Subcutaneous abdominal adipose tissue (tissue), 5 donors: Measurements from ENCODE around the gene C22orf39.

Experiments
- H3K27ac ChIP-seq: one replicate; pipeline ENCODE4 v1.7.0; 2013; ENCODE audit warnings: low read depth, mild to moderate bottlenecking, inconsistent platforms, low read length, moderate library complexity
- H3K27me3 ChIP-seq, 5 donors: one replicate each; pipeline ENCODE4 v1.7.0; 2013; ENCODE audit warnings: low read length in 5 of 5, inconsistent platforms in 1 of 5; ENCODE audit not compliant: control insufficient read depth in 5 of 5, insufficient read depth in 4 of 5
- H3K36me3 ChIP-seq, 5 donors: one replicate each; pipeline ENCODE4 v1.7.0; 2013; ENCODE audit warnings: low read length in 5 of 5; ENCODE audit not compliant: control insufficient read depth in 5 of 5, insufficient read depth in 5 of 5
- H3K4me1 ChIP-seq, 5 donors: one replicate each; pipeline ENCODE4 v1.7.0; 2013; ENCODE audit warnings: low read length in 5 of 5, mild to moderate bottlenecking in 3 of 5, moderate library complexity in 1 of 5; ENCODE audit not compliant: control insufficient read depth in 5 of 5, insufficient read depth in 5 of 5
- H3K4me3 ChIP-seq, 5 donors: one replicate each; pipeline ENCODE4 v1.7.0; 2013; ENCODE audit warnings: low read length in 5 of 5, low read depth in 1 of 5
- H3K9ac ChIP-seq, 5 donors: one replicate each; pipeline ENCODE4 v1.7.0; 2013; ENCODE audit warnings: low read length in 5 of 5, mild to moderate bottlenecking in 4 of 5, moderate library complexity in 3 of 5
- H3K9me3 ChIP-seq, 5 donors: one replicate each; pipeline ENCODE4 v1.7.0; 2013; ENCODE audit warnings: low read length in 5 of 5; ENCODE audit not compliant: control insufficient read depth in 5 of 5
- donor health status: healthy.
- donor health status: healthy.
- donor health status: healthy.
- donor health status: healthy.
- donor health status: healthy.

C22orf39 gene

GRCh38 chr22:19406281-19406811 is 41.2 kb downstream of the C22orf39 start:
- peaks cover 0 to 8% (median 6%) of the 10 kb centered on the region in 5 donors for H3K4me1 ChIP-seq
- H3K9ac ChIP-seq: no peak overlapping the region
- H3K36me3 ChIP-seq: peaks cover 11 to 63% (median 49%) of the 10 kb centered on the region in 5 donors
- H3K4me3 ChIP-seq: no peak overlapping the region
- no peak overlapping the region for H3K27ac ChIP-seq
- no peaks in the 10 kb centered on the region for H3K9me3 ChIP-seq
- H3K27me3 ChIP-seq: no peaks in the 10 kb centered on the region

DNA sequence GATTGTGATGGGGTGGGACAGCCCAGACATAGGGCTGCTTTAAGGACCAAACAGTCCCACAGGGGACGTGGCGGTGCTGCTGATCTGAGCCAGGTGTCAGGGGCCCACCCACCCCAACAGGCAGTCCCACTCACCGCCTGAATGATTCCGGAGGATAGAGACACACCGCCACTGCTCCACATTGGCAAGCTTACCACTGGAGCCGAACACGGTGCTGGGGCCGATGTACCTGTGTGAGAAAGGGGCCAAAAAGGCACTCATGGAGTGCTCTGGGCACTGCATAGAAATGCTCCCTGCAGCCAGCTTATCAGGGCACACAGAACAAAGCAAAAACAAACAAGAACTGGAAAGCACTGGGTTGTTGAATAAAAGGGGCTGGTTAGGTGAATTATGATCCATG is 41.9 kb downstream of the C22orf39 start:
- Histone ChIP-seq H3K9me3 (no peaks in the 10 kb centered on the region), H3K4me3 (no peak overlapping the region), H3K36me3 (peaks cover 11 to 69% (median 54%) of the 10 kb centered on the region in 5 donors), H3K27ac (no peak overlapping the region), H3K27me3 (no peaks in the 10 kb centered on the region), H3K9ac (no peak overlapping the region), H3K4me1 (peaks cover 0 to under 1% (median 0%) of the 10 kb centered on the region in 5 donors)

GRCh38 chr22:19405133-19405532 is 42.4 kb downstream of the C22orf39 start:
- Histone ChIP-seq H3K27ac (no peak overlapping the region), H3K4me3 (no peak overlapping the region), H3K36me3 (peaks cover 11 to 73% (median 56%) of the 10 kb centered on the region in 5 donors), H3K9ac (no peak overlapping the region), H3K4me1 (no peaks in the 10 kb centered on the region), H3K9me3 (no peaks in the 10 kb centered on the region), H3K27me3 (no peaks in the 10 kb centered on the region)

DNA sequence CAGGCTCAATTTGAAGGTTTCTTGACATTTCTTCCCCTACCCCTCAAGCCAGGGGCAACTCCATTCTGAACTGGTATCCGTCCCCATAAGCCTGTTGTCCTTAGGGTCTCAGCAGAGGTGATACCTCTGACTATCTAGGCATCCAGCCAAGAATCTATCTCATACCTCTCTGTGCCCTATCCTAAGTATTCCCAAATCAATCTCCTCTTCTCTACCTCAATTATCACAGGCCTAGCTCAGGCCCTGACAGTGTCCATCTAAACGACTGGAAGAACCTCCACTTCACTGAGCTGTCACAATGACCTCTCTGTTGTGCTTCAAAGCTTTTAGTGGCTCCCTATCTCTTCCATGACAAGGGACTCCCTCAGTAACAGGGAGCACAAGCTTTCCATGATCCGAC is 42.8 kb downstream of the C22orf39 start:
- Histone ChIP-seq H3K36me3 (peaks cover 11 to 73% (median 54%) of the 10 kb centered on the region in 5 donors), H3K27ac (no peak overlapping the region)

DNA sequence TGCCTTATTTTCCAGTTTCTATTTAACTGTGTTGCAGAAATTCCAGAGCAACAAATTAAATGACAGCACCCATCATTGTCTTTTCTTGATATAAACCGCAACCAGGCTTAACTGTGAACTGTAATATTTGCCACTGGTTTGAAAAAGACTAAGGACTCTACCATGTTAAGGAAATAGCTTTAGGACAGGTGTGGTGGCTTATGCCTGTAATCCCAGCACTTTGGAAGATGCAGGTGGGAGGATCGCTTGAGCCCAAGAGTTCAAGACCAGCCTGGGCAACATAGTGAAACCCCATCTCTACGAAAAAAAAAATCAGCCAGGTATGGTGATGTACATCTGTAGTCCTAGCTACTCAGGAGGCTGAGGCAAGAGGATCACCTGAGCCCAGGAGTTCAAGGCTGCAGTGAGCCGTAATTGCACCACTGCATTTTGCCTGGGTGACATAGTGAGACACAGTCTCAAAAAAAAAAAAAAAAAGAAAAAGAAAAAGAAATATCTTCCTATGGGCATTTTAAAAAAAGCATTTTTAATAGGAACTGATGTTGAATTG is 44.8 kb downstream of the C22orf39 start:
- H3K27me3 ChIP-seq: no peaks in the 10 kb centered on the region
- H3K9ac ChIP-seq: no peak overlapping the region
- H3K4me1 ChIP-seq: no peaks in the 10 kb centered on the region
- H3K36me3 ChIP-seq: peaks cover 16 to 76% (median 53%) of the 10 kb centered on the region in 5 donors
- H3K27ac ChIP-seq: no peak overlapping the region
- H3K4me3 ChIP-seq: no peak overlapping the region
- H3K9me3 ChIP-seq: no peaks in the 10 kb centered on the region

More for the DNA sequence above, 42.8 kb downstream of the C22orf39 start:
- Histone ChIP-seq H3K27me3 (no peaks in the 10 kb centered on the region), H3K9ac (no peak overlapping the region), H3K4me1 (no peaks in the 10 kb centered on the region), H3K9me3 (no peaks in the 10 kb centered on the region), H3K4me3 (no peak overlapping the region)

DNA sequence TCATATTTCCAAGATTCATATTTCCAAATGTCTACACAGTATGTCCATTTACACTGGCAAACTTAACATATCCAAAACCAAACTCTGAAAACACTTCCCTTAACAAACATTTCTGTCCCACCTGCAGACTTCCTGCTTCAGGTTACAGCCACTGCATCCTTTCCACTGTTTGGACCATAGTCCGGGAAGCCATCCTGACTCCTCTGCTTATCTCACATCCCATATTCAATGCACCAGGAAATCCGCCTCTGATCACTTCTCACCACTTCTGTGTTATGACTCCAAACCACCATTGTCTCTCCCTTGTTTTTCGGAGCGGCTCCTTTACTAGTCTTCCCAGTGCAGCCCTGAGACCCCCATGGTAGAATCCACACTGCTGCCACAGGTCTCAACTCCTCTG is 46.0 kb downstream of the C22orf39 start:
- no peak overlapping the region for H3K9ac ChIP-seq
- no peak overlapping the region for H3K27ac ChIP-seq
- no peaks in the 10 kb centered on the region for H3K9me3 ChIP-seq
- H3K36me3 ChIP-seq: peaks cover 11 to 77% (median 54%) of the 10 kb centered on the region in 5 donors
- H3K4me1 ChIP-seq: no peaks in the 10 kb centered on the region
- no peak overlapping the region for H3K4me3 ChIP-seq
- H3K27me3 ChIP-seq: no peaks in the 10 kb centered on the region

DNA sequence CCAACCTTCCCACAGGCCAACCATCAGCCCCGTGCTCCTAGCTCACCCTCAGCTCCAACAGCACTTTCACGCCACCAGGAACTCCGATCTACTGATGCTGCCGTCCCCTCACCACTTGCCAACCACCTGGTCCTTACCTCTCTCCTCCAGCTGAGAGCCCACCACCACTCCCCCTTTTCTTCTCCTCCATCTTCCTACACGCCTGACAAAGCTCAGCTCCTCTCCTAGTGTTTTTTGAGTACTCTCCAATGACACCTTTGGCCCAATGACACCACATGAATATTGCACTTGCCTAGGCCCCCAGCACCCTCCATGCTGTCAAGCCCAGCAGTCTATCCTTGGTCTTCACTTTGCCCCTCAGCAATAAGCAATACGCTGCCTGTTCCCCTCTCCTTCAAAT is 46.6 kb downstream of the C22orf39 start:
- Histone ChIP-seq H3K4me3 (no peak overlapping the region), H3K27me3 (no peaks in the 10 kb centered on the region), H3K9ac (no peak overlapping the region), H3K9me3 (no peaks in the 10 kb centered on the region), H3K4me1 (no peaks in the 10 kb centered on the region), H3K36me3 (peaks cover 11 to 77% (median 54%) of the 10 kb centered on the region in 5 donors), H3K27ac (no peak overlapping the region)

DNA sequence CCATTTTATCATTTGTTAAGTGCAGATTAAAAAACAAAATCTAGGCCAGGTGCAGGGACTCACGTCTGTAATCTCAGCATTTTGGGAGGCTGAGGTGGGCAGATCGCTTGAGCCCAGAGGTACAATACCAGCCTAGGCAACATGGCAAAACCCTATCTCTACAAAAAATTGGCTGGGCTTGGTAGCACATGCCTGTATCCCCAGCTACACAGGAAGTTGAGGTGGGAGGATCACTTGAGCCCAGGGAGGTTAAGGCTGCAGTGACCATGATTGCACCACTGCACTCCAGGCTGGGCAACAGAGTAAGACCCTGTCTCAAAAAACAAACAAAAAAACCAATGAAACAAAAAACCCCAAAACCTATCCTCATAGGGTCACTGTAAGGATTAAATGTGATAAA is 48.9 kb downstream of the C22orf39 start:
- H3K9me3 ChIP-seq: no peaks in the 10 kb centered on the region
- no peak overlapping the region for H3K9ac ChIP-seq
- H3K27ac ChIP-seq: no peak overlapping the region
- H3K4me3 ChIP-seq: no peak overlapping the region
- no peaks in the 10 kb centered on the region for H3K27me3 ChIP-seq
- no peaks in the 10 kb centered on the region for H3K4me1 ChIP-seq
- H3K36me3 ChIP-seq: peaks cover 8 to 79% (median 64%) of the 10 kb centered on the region in 5 donors

DNA sequence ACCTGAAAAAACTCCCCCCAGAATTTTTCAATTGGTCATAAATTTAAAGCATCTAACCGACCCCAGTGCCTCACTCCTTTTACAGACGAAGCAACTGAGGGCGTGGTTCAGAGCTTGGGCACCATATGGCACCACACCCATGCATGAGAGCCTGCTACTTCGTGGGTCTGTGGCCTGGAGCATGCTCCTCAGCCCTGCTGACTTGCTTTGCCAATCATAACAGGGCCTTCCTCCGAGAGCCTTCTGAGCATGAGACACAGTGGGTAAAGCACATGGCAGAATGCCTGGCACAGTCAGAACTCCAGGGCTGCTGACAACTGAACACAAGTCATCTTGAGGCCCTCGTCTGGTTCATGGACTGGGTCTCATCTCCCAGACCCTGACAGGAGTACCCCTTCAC is 49.3 kb downstream of the C22orf39 start:
- no peak overlapping the region for H3K27ac ChIP-seq
- peaks cover 8 to 83% (median 66%) of the 10 kb centered on the region in 5 donors for H3K36me3 ChIP-seq
- no peak overlapping the region for H3K9ac ChIP-seq
- H3K27me3 ChIP-seq: no peaks in the 10 kb centered on the region
- H3K9me3 ChIP-seq: no peaks in the 10 kb centered on the region
- no peak overlapping the region for H3K4me3 ChIP-seq
- no peaks in the 10 kb centered on the region for H3K4me1 ChIP-seq

DNA sequence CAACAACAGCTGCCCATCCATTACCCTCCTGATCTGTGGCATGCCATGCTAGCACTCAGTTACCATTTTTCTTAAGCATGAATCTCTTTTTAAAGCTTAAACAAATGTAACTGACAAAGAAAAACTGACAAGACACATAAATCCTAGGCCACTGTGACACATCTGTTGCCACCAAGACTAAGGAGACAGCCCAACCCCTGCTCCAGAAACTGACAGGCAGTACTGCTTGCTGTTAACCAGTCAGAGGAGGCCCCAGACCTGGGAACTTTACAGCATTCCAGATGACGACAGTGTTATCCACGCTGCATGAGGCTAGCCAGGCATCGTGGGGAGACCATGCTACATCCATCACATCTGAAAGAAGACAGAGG is 49.8 kb downstream of the C22orf39 start:
- H3K27me3 ChIP-seq: no peaks in the 10 kb centered on the region
- peaks cover 8 to 86% (median 69%) of the 10 kb centered on the region in 5 donors for H3K36me3 ChIP-seq
- no peak overlapping the region for H3K9ac ChIP-seq
- no peak overlapping the region for H3K27ac ChIP-seq
- no peaks in the 10 kb centered on the region for H3K4me1 ChIP-seq
- H3K9me3 ChIP-seq: no peaks in the 10 kb centered on the region
- H3K4me3 ChIP-seq: no peak overlapping the region
